CD4-positive, alpha-beta T cell treated with Interleukin-21 for 1 hour (primary cell): ENCODE measurements around the gene CKAP5.
"Not testable (repeated sequence)": the region's sequence is repeated elsewhere in the genome, so short reads cannot be mapped to it uniquely, and the experiment has no call there.

Source experiments
- DNase-seq: peaks from one replicate; pipeline ENCODE4 v3.0.0-alpha.2; 2020

Gene CKAP5

GRCh38 chr11:46724088-46724487, 122.0 kb downstream of the CKAP5 start:
- DNase-seq: no peak

- no peak for DNase-seq
These were observed 122.8 kb downstream of the CKAP5 start for GRCh38 chr11:46723359-46723680.

GRCh38 chr11:46722566-46723358, 123.3 kb downstream of the CKAP5 start:
- DNase-seq: no peak

- no peak for DNase-seq
These were observed 124.8 kb downstream of the CKAP5 start for GRCh38 chr11:46721286-46721685.

- no peak for DNase-seq
These were observed 126.4 kb downstream of the CKAP5 start for GRCh38 chr11:46719543-46720218.

GRCh38 chr11:46719048-46719542, 127.0 kb downstream of the CKAP5 start, which contains the start of gene F2:
Gene F2 (plus strand): TSS chr11:46719213. CDS start chr11:46719236, 23 bp downstream.
- no peak for DNase-seq

GRCh38 chr11:46718155-46719019, 127.7 kb downstream of the CKAP5 start:
- DNase-seq: no peak

GRCh38 chr11:46717825-46718154, 128.3 kb downstream of the CKAP5 start:
- not testable (repeated sequence) for DNase-seq

- DNase-seq: no peak
These were observed 133.1 kb downstream of the CKAP5 start for GRCh38 chr11:46712874-46713576.

- DNase-seq: no peak
These were observed 134.8 kb downstream of the CKAP5 start for GRCh38 chr11:46711303-46711702.

- no peak for DNase-seq
These were observed 135.2 kb downstream of the CKAP5 start for GRCh38 chr11:46710821-46711269.

GRCh38 chr11:46709351-46709750, 136.7 kb downstream of the CKAP5 start:
- not testable (repeated sequence) for DNase-seq

GRCh38 chr11:46706886-46707285, 139.2 kb downstream of the CKAP5 start:
- DNase-seq: no peak

GRCh38 chr11:46705070-46705688, 140.9 kb downstream of the CKAP5 start:
- no peak for DNase-seq

- DNase-seq: no peak
These were observed 144.9 kb downstream of the CKAP5 start for GRCh38 chr11:46701078-46701654.

- peak; percentile 99 for DNase-seq
These were observed 145.6 kb downstream of the CKAP5 start, which contains the start of the genes ARHGAP1 and ZNF408 for GRCh38 chr11:46700241-46701077. Gene ARHGAP1 (minus strand): TSS chr11:46700619. CDS start chr11:46696107, 4,512 bp downstream. Gene ZNF408 (plus strand): TSS chr11:46701031. CDS start chr11:46701048, 17 bp downstream.

GRCh38 chr11:46698597-46698996, 147.5 kb downstream of the CKAP5 start:
- no peak for DNase-seq

GRCh38 chr11:46697723-46698122, 148.4 kb downstream of the CKAP5 start:
- no peak for DNase-seq

GRCh38 chr11:46697303-46697702, 148.8 kb downstream of the CKAP5 start:
- no peak for DNase-seq

- no peak for DNase-seq
These were observed 149.9 kb downstream of the CKAP5 start for GRCh38 chr11:46696212-46696558.
